Breast epithelium (tissue), 3 donors: Measurements from ENCODE around the gene DPEP2NB.

Source experiments
- POLR2A ChIP-seq: fragments of 450-650 bp; IDR thresholded peaks from one replicate; pipeline ENCODE4 v1.6.1; 2016; ENCODE audit warnings: antibody characterized with exemption, mild to moderate bottlenecking, moderate library complexity
- POLR2AphosphoS5 ChIP-seq, 3 donors: sonication (generic); formaldehyde crosslinking; IDR thresholded peaks; one replicate each; pipeline ENCODE4 v1.6.1; 2017; ENCODE audit warnings: antibody characterized with exemption in 3 of 3
- TF ChIP-seq, protein P1 (sequence below), 3 donors: fragments of 450-650 bp; IDR thresholded peaks; one replicate each; pipeline ENCODE4 v1.5.1; 2016 to 2017; ENCODE audit warnings: antibody characterized with exemption in 3 of 3, mild to moderate bottlenecking in 3 of 3, moderate library complexity in 3 of 3

DNA sequence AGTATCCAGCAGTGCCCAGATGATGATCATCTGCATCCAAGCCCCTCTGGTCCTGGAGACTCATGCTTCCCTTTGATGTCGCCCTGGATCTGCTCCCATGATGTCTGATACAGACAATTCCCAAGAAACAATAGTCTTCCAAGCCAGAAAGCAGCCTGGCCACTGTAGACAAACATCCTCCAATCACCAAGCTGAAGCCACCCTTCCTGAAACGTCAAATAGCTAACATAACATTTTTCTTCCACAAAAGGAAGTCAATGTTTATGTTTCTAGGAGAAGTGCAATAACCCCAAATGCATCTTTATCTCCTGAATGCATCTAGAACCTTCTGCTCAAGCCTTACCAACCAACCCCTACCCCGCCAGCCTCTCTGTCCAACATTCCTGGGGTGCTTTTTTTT is 15.3 kb downstream of the DPEP2NB start:
- TF ChIP-seq, protein P1, sequence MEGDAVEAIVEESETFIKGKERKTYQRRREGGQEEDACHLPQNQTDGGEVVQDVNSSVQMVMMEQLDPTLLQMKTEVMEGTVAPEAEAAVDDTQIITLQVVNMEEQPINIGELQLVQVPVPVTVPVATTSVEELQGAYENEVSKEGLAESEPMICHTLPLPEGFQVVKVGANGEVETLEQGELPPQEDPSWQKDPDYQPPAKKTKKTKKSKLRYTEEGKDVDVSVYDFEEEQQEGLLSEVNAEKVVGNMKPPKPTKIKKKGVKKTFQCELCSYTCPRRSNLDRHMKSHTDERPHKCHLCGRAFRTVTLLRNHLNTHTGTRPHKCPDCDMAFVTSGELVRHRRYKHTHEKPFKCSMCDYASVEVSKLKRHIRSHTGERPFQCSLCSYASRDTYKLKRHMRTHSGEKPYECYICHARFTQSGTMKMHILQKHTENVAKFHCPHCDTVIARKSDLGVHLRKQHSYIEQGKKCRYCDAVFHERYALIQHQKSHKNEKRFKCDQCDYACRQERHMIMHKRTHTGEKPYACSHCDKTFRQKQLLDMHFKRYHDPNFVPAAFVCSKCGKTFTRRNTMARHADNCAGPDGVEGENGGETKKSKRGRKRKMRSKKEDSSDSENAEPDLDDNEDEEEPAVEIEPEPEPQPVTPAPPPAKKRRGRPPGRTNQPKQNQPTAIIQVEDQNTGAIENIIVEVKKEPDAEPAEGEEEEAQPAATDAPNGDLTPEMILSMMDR (IDR thresholded peaks at IDR 0.05) = no peak
- TF ChIP-seq POLR2AphosphoS5 (IDR thresholded peaks at IDR 0.05) = no peak
- no peak for TF ChIP-seq POLR2A
